CD4-positive, alpha-beta T cell treated with Interleukin-12 subunit alpha and Interleukin-12 subunit beta, for 1 hour (primary cell): Measurements from ENCODE around the gene NGEF.

Source experiments
- DNase-seq: peaks from one replicate; pipeline ENCODE4 v3.0.0-alpha.2; 2020

The NGEF gene

GRCh38 chr2:232997749-232998665, 15.0 kb downstream of the NGEF start:
- DNase-seq, result no peak

- DNase-seq, result no peak
Measured at GRCh38 chr2:232994446-232994845, 18.6 kb downstream of the NGEF start.

DNA sequence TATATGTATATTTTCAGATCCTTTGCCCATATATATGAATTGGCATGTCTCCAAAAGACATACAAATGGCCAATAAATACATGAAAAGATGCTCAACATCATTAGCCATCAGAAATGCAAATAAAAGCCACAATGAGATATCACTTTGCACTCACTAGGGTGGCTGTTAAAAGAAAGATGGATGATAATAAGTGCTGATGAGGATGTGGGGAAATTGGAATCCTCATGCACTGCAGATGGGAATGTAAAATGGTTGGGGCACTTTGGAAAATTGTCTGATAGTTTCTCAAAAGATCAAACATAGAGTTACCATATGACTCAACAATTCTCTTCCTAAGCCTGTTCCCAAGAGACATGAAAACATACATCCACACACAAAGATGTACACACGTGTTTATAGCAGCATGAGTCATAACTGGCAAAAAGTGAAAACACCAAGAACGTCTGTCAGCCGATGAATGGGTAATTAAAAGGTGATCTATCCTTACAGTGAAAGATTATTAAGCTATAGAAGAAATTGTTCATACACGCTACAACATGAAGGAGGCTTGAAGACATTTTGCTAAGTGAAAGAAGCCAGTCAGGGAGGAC, 19.7 kb downstream of the NGEF start:
- DNase-seq, result no peak

DNA sequence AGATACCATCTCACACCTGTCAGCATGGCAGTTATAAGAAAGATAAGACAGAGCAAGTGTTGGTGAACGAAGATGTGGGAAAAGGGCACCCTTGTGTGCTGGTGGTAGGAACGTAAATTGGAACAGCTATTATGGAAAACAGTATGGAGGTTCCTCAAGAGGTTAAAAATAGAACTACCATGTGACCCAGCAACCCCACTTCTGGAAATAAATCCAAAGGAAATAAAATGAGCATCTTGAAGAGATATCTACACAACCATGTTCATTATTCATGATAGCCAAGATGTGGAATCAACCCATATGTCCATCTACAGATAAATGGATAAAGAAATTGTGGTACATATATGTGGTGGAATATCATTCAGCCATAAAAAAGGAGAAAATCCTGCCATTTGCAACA, 26.9 kb downstream of the NGEF start:
- DNase-seq, result no peak

- DNase-seq, result no peak
Measured at GRCh38 chr2:232984451-232985207, 28.4 kb downstream of the NGEF start.

DNA sequence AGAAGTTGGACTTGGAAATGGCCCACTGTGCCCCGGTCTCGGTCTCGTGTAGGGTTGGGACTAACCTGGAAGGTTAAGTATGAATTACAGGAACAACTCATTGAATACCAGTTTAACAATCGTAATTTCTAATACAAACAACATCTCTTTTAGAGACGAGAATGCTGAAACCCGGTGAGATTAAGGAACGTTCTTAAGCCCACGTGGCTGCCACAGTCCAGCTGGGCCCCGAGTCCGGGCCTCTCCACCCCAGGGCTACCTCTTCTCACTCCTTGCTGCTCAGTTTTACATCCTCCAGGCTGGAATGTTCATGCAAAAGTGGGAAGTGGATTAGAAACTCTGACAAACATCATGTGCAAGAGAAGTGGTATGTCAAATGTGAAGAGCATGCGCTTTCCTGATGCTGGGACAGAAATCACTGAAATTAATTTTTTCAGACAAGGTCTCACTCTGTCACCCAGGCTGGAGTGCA, 29.4 kb downstream of the NGEF start:
- no peak for DNase-seq

GRCh38 chr2:232982926-232983668, 30.0 kb downstream of the NGEF start:
- DNase-seq, result no peak

DNA sequence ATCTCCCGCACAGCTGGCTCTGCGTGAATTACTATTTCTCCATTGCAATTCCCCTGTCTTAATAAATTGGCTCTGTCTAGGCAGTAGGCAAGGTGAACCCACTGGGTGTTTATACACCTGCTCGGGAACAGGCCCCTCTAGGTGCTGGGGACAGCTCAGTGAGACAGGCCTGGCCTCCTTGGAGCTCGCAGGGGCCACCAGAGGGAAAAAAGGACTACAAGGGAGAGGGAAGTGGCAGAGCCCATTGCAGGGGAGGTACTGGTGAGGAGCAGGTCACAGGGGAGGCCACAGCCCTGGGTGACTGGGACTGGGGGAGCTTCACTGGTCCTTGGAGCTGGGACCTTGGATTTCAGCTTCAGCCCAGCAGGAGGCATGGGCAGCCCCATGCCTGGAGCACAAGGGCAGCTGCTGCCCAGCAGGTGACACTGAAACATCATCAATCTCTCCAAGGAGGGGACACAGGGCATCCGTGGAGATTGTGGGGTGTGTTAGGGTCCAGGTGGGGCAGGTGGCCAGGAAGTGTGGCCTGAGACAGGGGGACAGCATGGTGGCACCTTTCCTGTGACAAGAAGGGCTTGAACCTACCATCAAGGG, 31.2 kb downstream of the NGEF start:
- no peak for DNase-seq

GRCh38 chr2:232981356-232981755, 31.7 kb downstream of the NGEF start:
- no peak for DNase-seq

DNA sequence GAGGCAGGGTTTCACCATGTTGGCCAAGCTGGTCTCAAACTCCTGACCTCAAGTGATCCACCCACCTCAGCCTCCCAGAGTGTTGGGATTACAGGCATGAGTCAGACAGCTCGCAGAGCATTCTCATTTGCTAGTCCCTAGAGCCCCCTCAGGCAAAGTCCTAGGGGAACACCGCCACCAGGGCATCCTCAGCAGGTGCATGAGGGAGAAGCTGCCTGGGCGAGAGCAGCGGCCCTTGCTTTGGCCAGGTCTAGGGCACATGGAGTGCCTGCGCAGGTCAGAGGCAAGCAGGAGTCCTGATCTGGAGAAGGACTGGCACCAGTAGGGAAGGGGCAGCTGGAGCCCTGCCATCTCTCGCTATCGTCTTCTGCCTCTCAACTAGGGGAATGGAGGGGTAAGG, 32.4 kb downstream of the NGEF start:
- no peak for DNase-seq

GRCh38 chr2:232979871-232980461, 33.1 kb downstream of the NGEF start:
- peak; percentile 2 for DNase-seq

GRCh38 chr2:232977438-232977971, 35.6 kb downstream of the NGEF start:
- DNase-seq, result no peak

DNA sequence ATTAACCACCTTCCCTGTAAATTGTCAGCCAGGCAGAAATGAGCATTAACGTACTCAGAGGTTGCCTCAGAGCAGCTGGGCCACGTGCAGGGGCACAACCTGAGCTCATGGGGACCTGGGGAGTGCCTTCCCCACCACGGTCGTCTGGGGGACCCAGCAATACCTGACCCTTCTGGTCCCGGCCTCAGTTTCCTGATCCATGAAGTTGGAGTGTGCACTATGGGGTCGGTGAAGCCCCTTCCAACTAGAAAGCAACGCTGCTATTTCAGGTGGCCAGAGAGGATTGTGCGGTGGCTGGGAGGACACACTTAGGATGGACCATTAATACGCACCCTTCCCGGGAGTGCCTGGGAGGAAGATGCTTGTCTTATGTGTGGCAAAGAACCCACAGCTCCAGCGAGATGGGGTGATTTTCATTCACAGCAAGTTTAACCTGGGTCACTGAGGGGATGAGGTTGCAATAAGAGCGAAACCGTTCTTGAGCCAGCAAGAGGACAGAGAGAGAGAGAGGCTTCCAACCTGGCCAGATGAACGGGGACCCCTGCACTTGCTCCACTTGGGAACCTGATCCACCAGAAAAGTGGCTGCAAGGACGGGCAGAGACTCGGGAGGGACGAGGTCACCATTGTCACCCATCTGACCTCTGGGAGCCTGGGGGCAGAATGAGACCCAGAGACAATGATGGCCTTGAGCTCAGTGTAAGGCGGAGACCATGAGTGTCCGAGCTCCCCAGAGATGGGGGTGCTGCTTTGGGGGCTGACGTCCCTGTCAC, 36.2 kb downstream of the NGEF start:
- no peak for DNase-seq

DNA sequence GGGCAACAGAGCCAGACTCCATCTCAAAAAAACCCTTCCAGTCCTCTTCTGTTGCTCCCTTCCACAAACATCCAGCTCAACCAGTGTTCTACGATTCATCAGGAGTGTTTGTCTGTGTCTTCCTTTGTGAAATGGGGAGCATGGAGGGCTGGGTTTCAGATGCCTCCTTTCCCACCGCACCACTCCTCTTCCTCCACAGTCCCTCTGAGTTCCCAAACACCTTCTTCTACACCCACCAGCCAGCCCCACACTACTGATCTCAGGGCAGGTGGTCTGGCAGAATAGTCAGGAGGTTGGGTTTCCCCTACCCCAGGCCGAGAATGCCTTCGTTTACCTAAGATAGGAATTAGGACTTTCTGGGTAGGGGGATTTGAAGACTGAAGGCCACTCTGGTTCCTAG, 36.9 kb downstream of the NGEF start:
- DNase-seq, result no peak

GRCh38 chr2:232974396-232974795, 38.7 kb downstream of the NGEF start:
- DNase-seq, result no peak

DNA sequence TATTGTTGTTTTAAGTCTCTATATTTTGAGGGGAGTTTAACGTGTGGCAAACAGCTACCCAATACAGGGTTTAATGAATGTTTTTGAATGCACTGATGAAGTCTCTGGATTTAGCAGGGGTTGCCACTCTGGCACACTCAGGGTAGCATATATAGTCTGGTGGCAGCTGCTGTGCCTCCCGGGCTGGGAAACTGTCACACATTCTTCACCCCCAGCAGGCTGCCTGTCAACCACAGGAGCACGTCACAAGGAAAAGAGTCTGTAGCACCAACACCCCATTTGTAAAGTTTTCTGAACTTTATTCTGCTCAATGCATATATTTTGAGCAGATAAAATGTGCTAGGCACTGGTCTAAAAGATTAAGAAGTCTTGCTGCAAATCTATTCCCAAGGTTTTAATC, 39.3 kb downstream of the NGEF start:
- no peak for DNase-seq

GRCh38 chr2:232973011-232973735, 39.9 kb downstream of the NGEF start:
- DNase-seq, result no peak

- DNase-seq, result no peak
Measured at GRCh38 chr2:232971744-232972143, 41.3 kb downstream of the NGEF start.

DNA sequence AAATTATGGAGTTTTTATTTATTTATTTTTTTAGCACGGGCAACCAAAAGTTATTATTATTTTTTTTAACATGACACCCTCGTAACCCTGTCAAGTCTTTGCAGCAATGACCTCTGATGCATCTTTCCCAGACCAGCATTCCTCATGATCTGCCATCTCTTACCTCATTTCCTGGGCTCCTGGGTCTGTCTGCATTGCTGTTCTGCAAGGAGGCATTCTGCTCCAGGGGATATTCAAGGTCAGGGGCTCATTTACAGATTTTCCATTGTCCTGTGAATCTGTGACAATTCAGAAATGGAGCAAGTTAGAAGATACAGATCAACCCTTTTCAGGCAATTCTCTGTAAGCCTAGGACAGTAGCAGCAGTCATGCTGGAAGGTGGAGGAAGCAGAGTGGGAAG, 43.0 kb downstream of the NGEF start:
- no peak for DNase-seq

DNA sequence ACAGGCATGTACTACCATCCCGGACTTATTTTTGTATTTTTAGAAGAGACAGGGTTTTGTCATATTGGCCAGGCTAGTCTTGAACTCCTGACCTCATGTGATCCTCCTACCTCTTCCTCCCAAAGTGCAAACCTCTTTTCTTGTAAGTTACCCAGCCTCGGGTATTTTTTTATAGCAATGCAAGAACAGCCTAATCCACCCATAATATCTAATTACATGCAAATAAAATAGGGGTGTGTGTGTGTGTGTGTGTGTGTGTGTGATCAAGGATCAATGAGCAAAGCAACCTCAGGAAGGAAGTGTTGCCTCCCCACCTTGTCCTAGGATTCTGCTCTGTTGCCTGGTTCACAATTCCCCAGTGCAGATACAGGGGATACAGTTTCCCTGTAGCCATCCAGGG, 45.6 kb downstream of the NGEF start:
- DNase-seq, result no peak
